ENCODE results near the gene STBD1.
"Not testable (repeated sequence)": the region's sequence is repeated elsewhere in the genome, so short reads cannot be mapped to it uniquely, and the experiment has no call there.

STBD1 gene

DNA sequence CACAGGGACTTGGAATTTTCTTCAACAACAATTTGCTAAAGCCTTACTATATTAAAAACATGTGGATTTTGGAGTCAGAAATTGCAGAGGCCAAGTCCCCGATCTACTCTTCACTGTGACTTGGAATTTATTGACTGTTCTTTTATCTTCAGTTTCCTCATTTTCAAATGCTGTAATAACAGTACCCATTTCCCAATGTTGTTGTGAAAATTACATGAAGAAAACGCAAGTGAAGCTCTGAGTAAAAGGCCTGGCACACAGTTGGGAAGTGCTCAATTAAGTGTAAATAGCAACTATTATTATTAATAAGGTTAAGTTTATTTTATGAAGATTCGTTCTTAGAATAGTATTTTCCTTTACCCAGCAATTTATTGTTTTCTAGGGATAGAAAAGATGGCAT is 15.7 kb downstream of the STBD1 start:
- no peak for DNase-seq (ENCODE audit: low read depth in 2 of 2)

DNA sequence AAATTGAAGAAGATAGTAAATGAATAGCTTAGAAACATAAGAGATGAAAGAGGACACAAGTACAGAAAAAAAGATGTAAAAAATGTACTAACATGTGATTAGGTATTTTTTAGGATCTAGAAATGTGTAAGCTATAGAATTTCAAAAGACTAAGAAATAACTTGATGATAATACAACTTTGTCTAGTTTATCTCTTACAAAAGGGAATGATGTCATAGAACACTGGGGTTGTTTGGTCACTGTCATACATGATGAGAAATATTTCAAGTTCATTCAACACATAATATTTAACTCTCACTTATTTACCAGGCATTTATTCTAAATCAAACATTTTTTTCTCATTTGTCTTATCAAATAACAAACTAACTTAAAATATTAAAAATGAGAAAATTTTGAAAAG is 18.5 kb downstream of the STBD1 start:
- DNase-seq (ENCODE audit: low read depth in 2 of 2) = no peak

DNA sequence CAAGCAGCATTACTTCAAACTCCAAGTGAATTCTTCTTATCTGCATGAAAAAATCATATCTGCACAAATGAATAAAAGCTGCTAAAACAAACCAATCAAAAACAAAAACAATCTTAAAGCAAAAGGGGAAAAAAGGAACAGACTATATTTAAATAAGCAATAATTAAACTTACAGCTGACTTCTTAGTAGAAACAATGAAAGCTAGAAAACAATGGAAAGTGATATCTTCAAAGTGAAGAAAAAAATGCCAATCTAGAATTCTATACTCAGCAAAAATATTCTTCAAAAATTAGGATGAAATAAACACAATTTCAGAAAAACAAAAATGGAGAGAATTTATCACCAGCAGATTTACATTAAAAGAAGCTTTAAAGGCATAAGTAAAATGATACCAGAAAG is 20.0 kb downstream of the STBD1 start:
- DNase-seq (ENCODE audit: low read depth in 2 of 2) = no peak

DNA sequence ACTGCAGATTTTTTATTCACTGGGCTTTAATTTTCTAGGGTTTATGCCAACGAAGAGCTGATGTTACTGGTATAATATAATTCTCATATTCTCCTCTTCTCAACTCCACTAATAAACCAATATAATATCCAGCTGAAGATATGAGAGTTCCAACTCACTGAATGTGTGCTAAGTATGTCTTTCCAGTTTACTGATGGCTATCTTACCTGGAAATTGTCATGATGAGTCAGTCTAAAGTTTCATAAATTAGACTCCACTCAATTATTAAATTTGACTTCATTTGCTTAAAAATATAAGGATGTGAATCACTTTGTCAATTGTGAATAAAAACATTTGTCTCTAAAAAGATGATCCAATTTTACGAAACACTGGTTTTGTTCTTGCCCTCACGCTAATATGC is 28.4 kb downstream of the STBD1 start:
- no peak for DNase-seq (ENCODE audit: low read depth in 2 of 2)

DNA sequence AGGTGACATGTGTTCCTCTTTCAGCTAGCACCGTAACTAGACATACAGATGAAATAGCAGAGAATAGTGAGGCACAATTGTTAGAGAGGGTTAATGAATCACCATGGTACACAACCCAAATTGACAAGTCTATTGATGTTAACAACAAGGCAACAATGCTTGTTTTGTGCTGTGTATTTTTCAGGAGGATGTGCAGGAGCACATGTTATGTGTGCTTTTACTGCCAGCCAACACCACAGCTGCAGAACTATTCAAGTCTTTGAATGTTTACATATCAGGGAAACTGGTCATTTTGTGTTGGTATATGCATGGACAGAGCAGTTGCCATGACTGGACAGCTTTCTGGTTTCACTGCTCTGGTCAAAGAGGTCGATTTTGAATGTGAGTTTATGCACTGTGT is 32.8 kb downstream of the STBD1 start:
- DNase-seq (ENCODE audit: low read depth in 2 of 2) = no peak

DNA sequence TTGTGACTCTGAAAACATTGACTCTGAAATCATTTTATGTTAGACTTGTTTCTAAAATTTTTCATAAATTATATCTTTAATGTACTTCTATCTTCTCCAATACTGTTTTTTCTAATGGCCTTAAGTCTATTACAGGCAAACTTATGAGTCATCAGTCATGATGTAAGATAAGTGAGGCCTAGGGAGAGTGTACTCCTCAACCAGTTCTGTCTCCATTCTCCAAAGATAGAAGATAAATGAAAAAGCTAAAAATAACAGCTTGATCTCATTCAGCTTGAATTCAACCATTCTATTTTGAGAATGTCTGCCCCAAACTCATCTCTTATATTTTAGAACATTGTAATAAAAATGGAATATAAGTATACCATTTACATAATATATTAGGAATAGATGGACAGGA is 34.5 kb downstream of the STBD1 start:
- DNase-seq (ENCODE audit: low read depth in 2 of 2) = peak; percentile 19 to 21

DNA sequence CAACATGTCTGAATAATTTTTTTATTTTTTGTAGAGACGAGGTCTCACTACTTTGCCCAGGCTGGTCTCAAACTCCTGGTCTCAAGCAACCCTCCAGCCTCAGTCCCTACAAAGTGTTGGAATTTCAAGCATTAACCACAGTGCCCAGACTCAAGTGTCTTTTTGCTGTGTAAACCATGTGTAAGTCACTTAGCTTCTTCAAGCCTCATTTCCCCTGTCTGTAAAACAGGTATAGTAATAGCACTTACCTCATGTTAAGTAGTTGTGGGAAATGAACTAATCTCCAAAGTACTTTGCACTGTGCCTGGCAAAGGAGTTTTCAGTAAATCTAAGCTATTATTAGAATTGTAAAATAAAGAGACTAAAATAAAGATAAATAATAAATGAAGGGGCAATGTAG is 35.7 kb downstream of the STBD1 start:
- no peak for DNase-seq (ENCODE audit: low read depth in 2 of 2)

DNA sequence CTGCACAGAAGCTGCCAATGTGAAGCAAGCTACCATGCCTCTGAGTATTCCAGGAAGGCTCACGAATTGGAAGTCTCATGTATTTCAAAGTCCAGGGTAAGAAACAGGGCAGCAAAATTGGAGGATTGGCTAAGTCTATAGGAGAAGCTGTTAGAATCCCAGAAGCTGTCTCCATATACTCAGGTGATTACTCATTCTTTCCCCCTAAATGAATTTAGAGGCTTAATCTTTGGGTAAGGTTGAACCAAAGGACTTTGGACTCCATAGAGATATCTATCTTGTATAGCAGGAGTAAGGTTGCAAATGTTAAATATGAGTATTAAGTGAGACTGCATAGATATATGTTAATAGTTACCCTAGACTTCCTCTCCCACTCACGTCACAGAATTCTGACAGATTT is 36.3 kb downstream of the STBD1 start:
- no peak for DNase-seq (ENCODE audit: low read depth in 2 of 2)

DNA sequence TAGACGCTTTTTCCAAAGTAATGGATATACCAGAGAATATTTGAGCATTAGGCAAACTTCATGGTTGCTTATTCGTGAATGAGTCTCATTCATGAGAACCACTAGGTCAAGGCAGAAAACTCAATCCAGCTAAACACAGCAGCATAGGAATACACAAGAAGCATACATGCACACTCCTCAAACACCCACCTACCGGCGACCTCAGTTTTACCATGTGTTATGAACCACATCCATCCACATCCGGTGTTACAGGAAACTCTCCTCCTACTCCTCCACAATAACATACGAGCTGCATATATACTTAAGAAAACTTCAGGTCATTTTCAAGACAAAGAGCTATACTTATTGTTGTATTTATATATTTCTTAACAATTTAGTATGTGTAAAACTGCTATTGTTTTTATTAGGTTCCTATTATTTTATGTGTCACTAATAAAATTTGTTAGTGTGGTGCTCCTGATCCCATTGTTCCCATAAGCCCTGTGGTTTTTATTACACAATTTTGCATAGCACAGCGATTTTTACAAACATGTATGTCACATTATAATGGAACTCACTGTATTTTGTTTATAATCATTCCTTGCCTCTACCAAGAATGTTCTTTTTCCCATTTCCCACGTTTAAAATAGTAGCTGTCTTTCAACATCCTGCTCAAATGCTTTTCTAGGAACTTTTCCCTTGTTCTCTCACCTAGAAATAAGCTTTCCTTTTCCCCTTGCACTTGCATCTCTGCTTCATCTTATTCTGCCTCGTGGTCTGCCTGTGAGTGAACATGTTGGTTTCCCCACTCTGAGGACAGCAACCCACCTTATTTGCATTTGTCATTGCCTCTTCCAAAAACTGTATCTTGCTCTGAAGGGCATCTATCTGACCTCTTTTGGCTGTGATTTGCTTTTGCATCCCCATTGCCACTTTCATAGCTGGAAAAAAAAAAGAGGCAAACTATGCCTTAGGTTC is 48.3 kb downstream of the STBD1 start:
- DNase-seq (ENCODE audit: low read depth in 2 of 2) = no peak

DNA sequence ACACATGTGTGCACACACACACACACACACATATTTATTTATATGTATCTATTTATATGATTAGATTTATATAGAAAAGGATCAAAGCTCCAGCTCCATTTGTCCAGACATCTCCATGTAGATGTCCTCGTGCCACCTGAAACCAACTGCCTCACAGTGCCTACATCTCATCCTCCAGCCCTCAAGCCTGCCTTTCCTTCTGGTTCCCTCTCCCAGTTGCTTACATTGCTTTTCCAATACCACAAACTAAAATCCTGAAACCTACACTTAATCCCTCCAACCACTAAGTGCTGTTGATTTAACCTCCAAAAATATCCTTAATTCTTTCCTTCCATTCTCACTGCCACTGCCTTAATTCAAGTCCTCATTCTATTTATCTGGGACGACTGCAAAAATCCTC is 51.4 kb downstream of the STBD1 start:
- no peak for DNase-seq (ENCODE audit: low read depth in 2 of 2)

DNA sequence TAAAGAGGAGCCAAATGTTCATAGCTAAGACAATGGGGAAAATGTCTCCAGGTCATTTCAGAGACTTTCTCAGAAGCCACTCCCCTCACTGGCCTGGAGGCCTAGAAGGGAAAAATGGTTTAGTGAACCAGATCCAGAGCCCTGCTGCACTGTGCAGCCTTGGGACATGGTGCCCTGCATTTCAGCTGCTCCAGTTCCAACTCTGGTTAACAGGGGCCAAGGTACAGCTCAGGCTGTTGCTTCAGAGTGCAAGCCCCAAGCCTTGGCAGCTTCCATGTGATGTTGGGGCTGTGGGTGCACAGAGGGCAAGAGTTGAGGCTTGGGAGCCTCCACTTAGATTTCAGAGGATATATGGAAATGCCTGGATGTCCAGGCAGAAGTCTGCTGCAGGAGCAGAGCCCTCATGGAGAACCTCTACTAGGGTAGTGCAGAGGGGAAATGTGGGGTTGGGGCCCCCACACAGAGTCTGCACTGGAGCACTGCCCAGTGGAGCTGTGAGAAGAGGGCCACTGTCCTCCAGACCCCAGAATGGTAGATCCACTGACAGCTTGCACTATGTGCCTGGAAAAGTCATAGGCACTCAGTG is 53.4 kb downstream of the STBD1 start:
- not testable (repeated sequence) for DNase-seq (ENCODE audit: low read depth in 2 of 2)
